ENCODE data around the gene SETD2.
"Not testable (repeated sequence)": the region's sequence is repeated elsewhere in the genome, so short reads cannot be mapped to it uniquely, and the experiment has no call there.

The SETD2 gene

GRCh38 chr3:47102081-47102600, 61.8 kb downstream of the SETD2 start:
- DNase-seq (ENCODE audit: low read depth), result no peak

GRCh38 chr3:47098910-47099309, 65.0 kb downstream of the SETD2 start:
- no peak for DNase-seq (ENCODE audit: low read depth)

- no peak for DNase-seq (ENCODE audit: low read depth)
Measured at GRCh38 chr3:47097864-47098263, 66.0 kb downstream of the SETD2 start.

- no peak for DNase-seq (ENCODE audit: low read depth)
Measured at GRCh38 chr3:47096959-47097358, 67.0 kb downstream of the SETD2 start.

GRCh38 chr3:47092090-47092489, 71.8 kb downstream of the SETD2 start:
- DNase-seq (ENCODE audit: low read depth), result no peak

GRCh38 chr3:47089630-47090029, 74.3 kb downstream of the SETD2 start:
- DNase-seq (ENCODE audit: low read depth), result no peak

- DNase-seq (ENCODE audit: low read depth), result no peak
Measured at GRCh38 chr3:47086071-47086470, 77.8 kb downstream of the SETD2 start.

GRCh38 chr3:47083786-47084185, 80.1 kb downstream of the SETD2 start:
- no peak for DNase-seq (ENCODE audit: low read depth)

GRCh38 chr3:47082519-47082918, 81.4 kb downstream of the SETD2 start:
- DNase-seq (ENCODE audit: low read depth), result no peak

GRCh38 chr3:47079432-47079831, 84.5 kb downstream of the SETD2 start:
- DNase-seq (ENCODE audit: low read depth), result no peak

GRCh38 chr3:47073685-47074084, 90.2 kb downstream of the SETD2 start:
- DNase-seq (ENCODE audit: low read depth), result no peak

- DNase-seq (ENCODE audit: low read depth), result no peak
Measured at GRCh38 chr3:47070770-47071169, 93.1 kb downstream of the SETD2 start.

GRCh38 chr3:47066259-47066658, 97.7 kb downstream of the SETD2 start:
- DNase-seq (ENCODE audit: low read depth), result not testable (repeated sequence)

- no peak for DNase-seq (ENCODE audit: low read depth)
Measured at GRCh38 chr3:47065681-47066080, 98.2 kb downstream of the SETD2 start.

- DNase-seq (ENCODE audit: low read depth), result no peak
Measured at GRCh38 chr3:47065058-47065457, 98.9 kb downstream of the SETD2 start.

- DNase-seq (ENCODE audit: low read depth), result peak; percentile 19
Measured at GRCh38 chr3:47057212-47057671, 106.7 kb downstream of the SETD2 start.

GRCh38 chr3:47056705-47057104, 107.2 kb downstream of the SETD2 start:
- DNase-seq (ENCODE audit: low read depth), result no peak

- DNase-seq (ENCODE audit: low read depth), result no peak
Measured at GRCh38 chr3:47054412-47054811, 109.5 kb downstream of the SETD2 start.

- DNase-seq (ENCODE audit: low read depth), result no peak
Measured at GRCh38 chr3:47047673-47048072, 116.2 kb downstream of the SETD2 start.

- DNase-seq (ENCODE audit: low read depth), result no peak
Measured at GRCh38 chr3:47047069-47047468, 116.8 kb downstream of the SETD2 start.

- no peak for DNase-seq (ENCODE audit: low read depth)
Measured at GRCh38 chr3:47042231-47042791, 121.6 kb downstream of the SETD2 start.

- DNase-seq (ENCODE audit: low read depth), result no peak
Measured at GRCh38 chr3:47041114-47041513, 122.8 kb downstream of the SETD2 start.

- DNase-seq (ENCODE audit: low read depth), result not testable (repeated sequence)
Measured at GRCh38 chr3:47037302-47037701, 126.6 kb downstream of the SETD2 start.

- DNase-seq (ENCODE audit: low read depth), result no peak
Measured at GRCh38 chr3:47036145-47036544, 127.8 kb downstream of the SETD2 start.
